ENCODE data around the gene CCDC127.

DNA sequence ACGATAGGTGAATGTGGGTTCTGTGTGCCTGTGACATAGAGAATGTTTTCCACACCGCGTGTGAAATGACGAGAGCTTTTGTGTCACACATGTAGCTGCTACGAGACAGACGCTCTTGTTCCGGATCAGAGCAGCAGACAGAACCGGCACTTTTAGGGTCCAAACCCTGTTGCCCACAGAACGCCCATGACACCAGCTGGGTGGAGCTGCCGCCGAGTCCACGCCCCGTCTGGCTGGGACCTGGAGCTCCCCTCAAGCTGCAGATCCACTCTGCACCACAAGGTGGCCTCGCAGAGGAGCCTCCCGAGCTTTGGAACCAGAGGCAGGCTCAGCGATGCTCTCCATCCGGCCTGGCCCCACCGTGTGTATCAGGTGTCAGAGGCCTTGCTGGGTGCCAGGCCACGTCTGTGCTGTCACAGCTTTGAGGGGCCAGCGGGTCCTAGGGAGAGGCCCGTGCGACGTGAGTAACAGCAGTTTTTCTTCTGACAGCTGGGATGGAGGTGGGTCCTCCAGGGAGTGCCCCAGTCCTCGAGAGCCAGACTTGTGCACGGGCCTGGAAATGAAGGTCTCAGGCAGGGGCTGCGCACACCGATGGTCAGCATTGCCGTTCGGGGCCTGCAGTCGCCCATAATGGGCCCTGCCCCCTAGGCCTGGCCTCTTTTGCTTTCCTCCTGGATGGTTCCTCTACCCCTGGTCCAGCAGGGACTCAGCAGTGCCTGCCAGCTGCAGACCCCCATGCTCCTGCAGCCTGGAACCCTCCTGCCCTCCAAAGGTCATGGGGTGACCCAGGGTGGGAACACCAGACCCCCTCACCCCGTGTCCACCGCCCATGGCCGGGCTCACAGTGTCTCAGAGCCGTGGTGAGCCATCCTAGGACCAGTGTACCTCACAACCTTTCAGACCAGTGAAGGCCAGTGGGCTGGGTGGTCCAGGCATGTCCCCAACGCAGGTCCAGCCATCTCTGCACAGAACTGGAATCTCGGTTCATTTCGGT is 29.2 kb downstream of the CCDC127 start:
- TF ChIP-seq SUZ12 (IDR thresholded peaks at IDR 0.05; ENCODE audit: extremely low read depth, insufficient read depth, insufficient read length) (no peak), YY1 (IDR thresholded peaks at IDR 0.05; ENCODE audit: insufficient read depth, insufficient read length) (no peak), ZNF274 (IDR thresholded peaks at IDR 0.05; ENCODE audit: low read depth, low read length) (no peak)
